Measurements from ENCODE around the gene PAM.
"Not testable (repeated sequence)": the region's sequence is repeated elsewhere in the genome, so short reads cannot be mapped to it uniquely, and the experiment has no call there.

PAM gene

DNA sequence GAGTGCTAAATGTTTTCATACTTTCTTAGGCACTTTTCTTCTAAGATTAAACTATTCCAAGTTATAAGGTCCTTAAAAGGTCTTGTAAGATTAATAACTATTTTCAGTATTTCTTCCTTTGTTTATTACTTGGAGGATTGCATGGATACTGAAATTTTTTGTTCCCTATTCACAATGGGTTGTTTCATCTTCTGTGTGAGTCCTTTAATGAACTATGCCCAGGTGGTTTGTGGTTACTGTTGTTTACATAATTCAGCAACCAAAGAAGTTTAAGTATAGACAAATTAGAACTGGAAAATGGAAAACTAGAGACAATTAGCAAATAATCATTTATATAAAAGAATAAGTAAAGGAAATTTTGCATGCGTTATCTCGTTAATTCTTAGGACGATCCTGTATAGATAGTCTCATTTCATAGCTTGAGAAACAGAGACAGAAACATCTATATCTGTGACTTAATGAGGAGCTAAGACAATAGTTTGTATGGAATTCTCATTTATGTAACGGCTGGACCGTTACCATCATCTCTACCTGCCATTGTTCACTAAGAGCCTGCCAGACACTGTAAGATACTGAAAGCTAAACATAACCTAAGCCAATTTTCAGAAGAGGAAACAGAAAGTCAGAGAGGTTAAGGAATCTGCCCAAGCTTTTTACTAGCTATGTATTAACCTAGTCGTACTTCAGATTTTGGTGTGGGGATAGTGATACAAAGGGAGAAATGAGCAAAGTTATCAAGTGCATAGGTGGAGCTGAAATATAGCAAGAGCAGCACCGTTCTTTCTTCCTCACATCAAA, 148.2 kb downstream of the PAM start:
- DNase-seq, result no peak

GRCh38 chr5:102905056-102905455, 150.0 kb downstream of the PAM start:
- peak; percentile 55 for DNase-seq

DNA sequence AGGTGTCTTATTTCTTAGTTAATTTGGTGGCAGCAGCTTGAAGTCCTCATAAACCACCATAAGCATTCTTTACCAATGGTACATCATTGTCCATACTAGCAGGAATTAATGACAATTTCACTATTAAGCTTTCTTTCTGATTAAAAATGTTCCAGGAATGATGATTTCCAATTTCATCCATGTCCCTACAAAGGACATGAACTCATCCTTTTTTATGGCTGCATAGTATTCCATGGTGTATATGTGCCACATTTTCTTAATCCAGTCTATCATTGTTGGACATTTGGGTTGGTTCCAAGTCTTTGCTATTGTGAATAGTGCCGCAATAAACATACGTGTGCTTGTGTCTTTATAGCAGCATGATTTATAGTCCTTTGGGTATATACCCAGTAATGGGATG, 152.0 kb downstream of the PAM start:
- DNase-seq, result not testable (repeated sequence)

- DNase-seq, result no peak
Measured at GRCh38 chr5:102910240-102911226, 155.4 kb downstream of the PAM start.

DNA sequence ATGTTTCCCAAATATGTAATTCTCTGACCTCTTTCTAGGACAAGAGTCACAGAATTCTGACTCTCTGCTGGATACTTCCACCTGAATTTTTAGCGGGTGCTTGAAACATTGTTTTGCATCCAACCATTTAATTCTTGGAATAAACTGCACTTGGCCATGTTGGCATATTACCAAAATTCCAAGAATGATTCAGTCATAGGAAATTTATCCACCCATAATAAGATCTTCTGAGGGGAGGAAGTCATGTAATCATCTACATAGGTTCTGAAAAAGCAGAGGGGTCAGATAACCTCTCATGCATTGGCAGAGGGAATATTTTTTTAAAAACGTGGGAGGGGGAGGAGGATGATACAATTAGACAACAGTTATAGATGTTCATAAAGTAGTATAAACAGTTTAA, 156.9 kb downstream of the PAM start:
- no peak for DNase-seq

GRCh38 chr5:102916109-102916508, 161.0 kb downstream of the PAM start:
- DNase-seq, result no peak

GRCh38 chr5:102918986-102919610, 164.0 kb downstream of the PAM start:
- DNase-seq, result no peak

- DNase-seq, result peak; percentile 49
Measured at GRCh38 chr5:102920762-102921161, 165.7 kb downstream of the PAM start.

DNA sequence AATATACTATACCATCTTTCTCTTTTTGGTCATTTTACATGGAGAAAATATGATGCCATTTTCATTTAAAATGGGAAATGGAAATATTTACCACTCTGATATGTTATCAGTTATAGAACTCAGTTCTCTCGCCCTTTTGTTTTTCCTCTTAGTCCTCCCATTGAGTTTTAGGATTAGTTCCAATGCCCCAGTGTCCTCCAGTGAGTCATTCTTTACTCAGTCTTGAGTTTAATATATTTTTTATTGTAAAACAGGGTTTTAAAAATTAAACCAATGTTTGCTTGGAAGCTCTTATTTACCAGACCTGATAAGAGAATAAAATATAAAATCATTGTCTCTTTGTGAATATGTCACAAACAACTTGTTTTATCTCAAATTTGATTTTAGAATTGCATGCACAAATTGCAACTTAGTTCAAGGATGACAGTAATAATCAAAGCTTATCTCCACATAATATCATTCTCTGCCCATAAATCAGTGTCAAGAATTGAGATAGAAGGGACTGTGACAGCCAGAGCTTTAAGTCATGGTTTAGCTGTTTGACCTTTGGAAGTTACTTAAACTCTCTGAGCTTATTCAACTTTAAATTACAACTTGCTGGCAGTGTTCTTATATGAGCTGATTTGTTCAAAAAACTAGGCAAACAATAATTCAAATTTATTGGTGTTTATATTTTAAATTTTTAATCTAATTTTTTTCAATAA, 166.4 kb downstream of the PAM start:
- DNase-seq, result no peak

DNA sequence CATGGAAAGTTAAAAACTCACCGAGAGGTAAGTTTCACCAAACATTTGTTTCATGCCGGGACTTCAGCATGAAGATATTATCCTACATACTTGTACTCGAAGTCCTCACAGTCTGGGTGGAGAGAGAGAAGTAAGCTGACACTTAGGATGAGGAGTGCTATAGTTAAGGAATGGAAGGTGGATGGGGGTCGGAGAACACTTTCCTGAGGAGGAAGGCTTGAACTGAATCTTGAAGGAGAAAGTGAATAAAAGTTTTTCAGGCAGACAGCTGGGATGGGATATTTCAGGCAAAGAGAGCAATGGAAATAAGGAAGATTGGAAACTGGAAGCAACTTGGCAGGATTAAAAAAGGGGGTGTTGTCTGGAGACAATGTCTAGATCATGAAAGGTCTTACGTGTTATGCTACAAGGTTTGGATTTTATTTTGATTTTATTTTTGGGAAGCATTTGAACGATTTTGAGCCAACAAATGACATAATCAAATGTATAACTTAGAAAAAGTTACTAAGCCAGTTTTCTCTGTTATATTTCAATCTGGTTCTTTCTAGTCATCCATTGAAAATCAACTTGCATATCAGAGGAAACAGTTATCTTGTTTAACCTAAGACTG, 167.1 kb downstream of the PAM start:
- DNase-seq, result no peak

GRCh38 chr5:102922799-102923477, 167.8 kb downstream of the PAM start:
- no peak for DNase-seq

DNA sequence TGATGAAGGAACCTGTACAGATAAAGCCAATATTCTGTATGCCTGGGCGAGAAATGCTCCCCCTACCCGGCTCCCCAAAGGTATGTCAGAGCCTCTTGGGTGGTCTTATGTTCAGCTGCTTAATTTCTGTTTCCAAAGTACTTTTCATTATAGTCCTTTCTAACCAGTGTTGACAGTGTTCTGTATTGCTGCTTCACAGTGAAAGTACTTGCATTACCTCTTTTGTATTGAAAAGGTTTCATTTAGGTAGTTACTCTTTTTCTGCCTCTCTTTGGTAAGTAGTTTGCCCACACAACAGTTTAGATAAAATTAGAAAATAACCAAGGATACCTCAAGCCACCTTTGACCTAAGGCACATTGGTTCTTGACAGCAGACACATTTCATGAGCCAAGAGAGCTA, 169.9 kb downstream of the PAM start:
- DNase-seq, result no peak

DNA sequence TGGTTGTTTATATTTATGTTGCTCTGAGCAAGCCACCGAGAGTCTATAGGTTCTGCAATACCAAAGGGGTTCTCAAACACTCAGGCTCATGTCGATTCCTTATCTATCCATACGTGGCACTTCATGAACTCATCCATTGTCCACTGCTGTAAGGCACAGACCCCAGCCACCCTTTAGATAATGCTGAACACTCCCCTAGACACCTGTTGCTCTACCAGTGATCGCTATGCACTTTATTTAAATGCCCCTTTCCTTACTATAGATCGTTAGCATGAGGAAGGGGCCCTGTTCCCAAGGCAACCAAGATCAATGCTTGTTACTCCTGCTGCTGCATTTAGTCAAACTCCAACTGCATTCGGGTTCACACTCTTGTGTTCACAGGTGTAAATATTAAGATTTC, 171.9 kb downstream of the PAM start:
- no peak for DNase-seq

- no peak for DNase-seq
Measured at GRCh38 chr5:102930244-102930643, 175.1 kb downstream of the PAM start.

GRCh38 chr5:102931085-102931725, 176.1 kb downstream of the PAM start:
- no peak for DNase-seq

- no peak for DNase-seq
Measured at GRCh38 chr5:102932781-102933180, 177.7 kb downstream of the PAM start.

DNA sequence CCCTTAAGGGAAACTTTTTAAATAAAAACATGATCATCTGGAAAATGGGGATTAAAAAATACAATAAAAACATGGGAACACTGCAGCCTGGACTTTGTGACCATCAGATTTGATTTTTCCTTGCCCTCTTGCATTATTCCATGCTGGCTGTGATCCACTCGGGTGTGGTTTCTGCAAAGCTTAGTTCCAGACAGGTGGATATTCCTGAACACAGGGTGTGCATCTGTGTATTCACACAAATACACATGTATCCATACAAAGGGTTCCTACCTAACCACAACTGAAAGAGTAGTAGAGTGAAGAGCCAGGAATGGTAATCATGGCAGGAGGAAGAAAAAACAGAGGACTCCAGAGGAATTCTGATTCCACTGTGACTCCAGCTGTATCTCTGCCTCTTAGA, 178.2 kb downstream of the PAM start:
- no peak for DNase-seq

GRCh38 chr5:102933721-102934459, 178.8 kb downstream of the PAM start:
- DNase-seq, result no peak

DNA sequence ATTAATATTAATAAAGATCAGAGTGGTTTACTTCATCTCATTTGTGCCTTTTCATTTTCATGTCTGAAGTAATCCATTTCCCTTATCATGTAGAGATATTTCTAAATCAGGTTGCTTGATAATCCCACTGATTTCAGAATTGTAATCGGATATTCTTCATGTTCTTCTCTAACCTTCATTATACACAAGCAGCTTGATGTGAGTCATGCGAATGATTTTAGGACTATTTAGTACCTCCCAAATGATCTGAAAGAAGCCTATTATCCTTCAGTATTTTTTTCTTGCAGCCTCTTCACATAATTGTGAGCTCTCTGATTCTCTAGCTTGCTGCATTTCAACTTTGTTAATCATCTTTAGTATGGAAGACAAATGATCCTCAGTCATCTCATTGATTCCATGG, 182.8 kb downstream of the PAM start:
- no peak for DNase-seq

- no peak for DNase-seq
Measured at GRCh38 chr5:102941111-102941510, 186.0 kb downstream of the PAM start.

Measured in retina (tissue), 1 donor.